Right cardiac atrium (tissue), 5 donors: ENCODE measurements around the gene EPHB1. TPM values are rescaled to one million over a fixed set of nuclear protein-coding genes. Genes with fewer than 3 reads are reported as not detected.
A peak's percentile ranks its signal among the peaks of the same experiment; 100 is the strongest.
"Not testable (repeated sequence)": the region's sequence is repeated elsewhere in the genome, so short reads cannot be mapped to it uniquely, and the experiment has no call there.

Experiments
- ATAC-seq, 2 donors: fragments of 200-7000 bp; cut with Tn5 transposase; one replicate each; pipeline versions ENCODE4 v1.8.0 to v1.9.1; 2020; ENCODE audit warnings: moderate library complexity in 2 of 2, mild to moderate bottlenecking in 1 of 2
- DNase-seq, 3 donors: peaks; one replicate each; pipeline ENCODE4 v3.0.0-alpha.2; 2020
- H3K27ac ChIP-seq: one replicate; pipeline ENCODE4 v1.5.1; 2013; ENCODE audit warnings: mild to moderate bottlenecking, low read length, control low read depth, moderate library complexity
- H3K27me3 ChIP-seq: one replicate; pipeline ENCODE4 v1.6.1; 2013; ENCODE audit not compliant: control insufficient read depth, insufficient read depth
- H3K4me1 ChIP-seq: one replicate; pipeline ENCODE4 v1.6.1; 2013; ENCODE audit warnings: low read length; ENCODE audit not compliant: control insufficient read depth, insufficient read depth
- H3K4me3 ChIP-seq: one replicate; pipeline ENCODE4 v1.5.1; 2013; ENCODE audit warnings: low read length, control low read depth
- H3K9me3 ChIP-seq: one replicate; pipeline ENCODE4 v1.6.1; 2013; ENCODE audit warnings: low read length; ENCODE audit not compliant: control insufficient read depth
- WGBS: extraction: QIAGEN DNeasy Blood & Tissue Kit; methylation state at CpG from one replicate; pipeline ENCODE4 v1.1.7; 2013; 5-methylcytosine and 5-hydroxymethylcytosine counted together
- intact Hi-C, 4 donors: fragments of 100-400 bp; cut with DNase I; formaldehyde crosslinking; loops; one replicate each; pipeline versions ENCODE4 v1.11.0 to v1.14.0; 2022 to 2023
- polyA plus RNA-seq: library from polyadenylated mRNA; stranded (reverse); fragments of 200-250 nt; gene quantifications from one replicate; pipeline ENCODE4 v1.2.3, GENCODE V29; 2013
- total RNA-seq, 4 donors: library from RNA; stranded (reverse); fragmentation: NEBNext Ultra II Directional; extraction: Animal tissue kit (Norgen Biotek cat#: 25700); gene quantifications; one replicate each; pipeline ENCODE4 v1.2.1, GENCODE V29; 2021
- donor health status: healthy with polysubstance abuse.
- donor health status: DM: no; HTN: yes; CAD: no.
- donor health status: DM: no; HTN: no; CAD: no.
- donor health status: DM: no; HTN: yes; CAD: no; lungs with severe emphysema.
- donor health status: DM: yes; HTN: yes; CAD: no.

EPHB1 gene
- total and polyA plus RNA-seq, 5 donors, result 0.23 to 1.6 (median 1.1) TPM

DNA sequence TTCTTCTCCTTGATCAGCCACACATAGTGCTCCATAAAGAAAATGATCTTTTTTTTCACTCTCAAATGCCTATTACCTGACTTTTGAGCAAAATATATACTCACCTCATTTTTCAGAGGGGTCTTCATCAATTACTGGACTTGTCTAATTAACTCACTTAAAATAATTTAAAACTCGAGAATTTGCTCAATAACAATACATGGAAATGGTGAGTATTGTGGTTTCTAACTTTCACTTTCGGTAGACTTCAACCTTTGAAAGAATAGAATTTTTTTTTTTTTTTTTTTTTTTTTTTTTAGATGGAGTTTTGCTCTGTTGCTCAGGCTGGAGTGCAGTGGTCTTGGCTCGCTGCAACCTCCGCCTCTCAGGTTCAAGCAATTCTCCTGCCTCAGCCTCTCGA, 17.7 kb upstream of the EPHB1 start:
- WGBS, result 76% methylated on average over 5 of the region's 5 CpGs
- Histone ChIP-seq H3K9me3 (no peaks in the 10 kb centered on the region), H3K4me3 (no peak overlapping the region), H3K4me1 (no peaks in the 10 kb centered on the region), H3K27me3 (no peaks in the 10 kb centered on the region), H3K27ac (no peak overlapping the region)
- no peak for DNase-seq
- no peak for ATAC-seq
- intact Hi-C loops, result no loop called here

DNA sequence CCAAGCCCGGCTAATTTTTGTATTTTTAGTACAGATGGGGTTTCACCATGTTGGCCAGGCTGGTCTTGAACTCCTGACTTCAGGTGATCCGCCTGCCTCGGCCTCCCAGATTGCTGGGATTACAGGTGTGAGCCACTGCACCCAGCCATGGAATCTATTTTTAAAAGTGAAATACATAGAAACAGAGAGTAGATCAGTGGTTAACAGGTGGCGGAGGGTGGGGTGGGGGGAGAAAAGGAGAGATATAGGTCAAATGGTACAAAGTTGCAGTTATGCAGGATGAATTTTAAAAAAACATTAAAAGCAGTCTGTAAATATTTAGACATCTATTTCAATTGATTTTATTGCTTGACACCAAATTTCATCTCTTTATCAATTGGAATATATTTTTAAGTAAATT, 6.8 kb upstream of the EPHB1 start:
- ATAC-seq, H3K4me3 ChIP-seq, intact Hi-C loops, H3K27ac ChIP-seq, H3K4me1 ChIP-seq, H3K9me3 ChIP-seq, H3K27me3 ChIP-seq, DNase-seq: not testable (repeated sequence)
- WGBS, result 91% methylated on average over 4 of the region's 4 CpGs

DNA sequence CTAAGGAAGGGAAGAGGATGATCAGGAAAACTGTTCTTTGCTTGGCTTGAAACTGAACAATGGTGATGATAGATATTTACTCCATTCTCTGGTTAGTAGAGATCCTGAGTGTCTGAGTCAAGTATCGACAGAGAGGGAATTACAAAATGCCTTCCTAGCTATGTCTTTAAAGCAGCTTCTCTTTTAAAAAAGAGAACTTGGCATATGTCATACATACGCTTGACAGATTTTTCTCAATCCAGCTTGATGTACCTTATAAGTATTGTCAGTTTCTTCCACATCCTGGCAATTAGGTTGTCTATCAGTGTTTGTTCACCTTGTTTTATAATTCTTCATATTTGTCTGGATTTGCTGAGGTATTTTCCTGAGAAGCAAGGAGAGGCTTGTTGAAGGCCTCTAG, 5.0 kb upstream of the EPHB1 start:
- no peak for ATAC-seq
- no peaks in the 10 kb centered on the region for H3K4me1 ChIP-seq
- H3K27me3 ChIP-seq, result no peaks in the 10 kb centered on the region
- no peak overlapping the region for H3K27ac ChIP-seq
- H3K4me3 ChIP-seq, result no peak overlapping the region
- no peak for DNase-seq
- 78% methylated on average over 2 of the region's 2 CpGs for WGBS
- no peaks in the 10 kb centered on the region for H3K9me3 ChIP-seq
- intact Hi-C loops, result loop anchor here in 2 of 4 donors (5.0 to 10.0 kb wide), 2 partner anchors 1105 to 1107 kb away; no protein-coding TSS in a partner anchor

DNA sequence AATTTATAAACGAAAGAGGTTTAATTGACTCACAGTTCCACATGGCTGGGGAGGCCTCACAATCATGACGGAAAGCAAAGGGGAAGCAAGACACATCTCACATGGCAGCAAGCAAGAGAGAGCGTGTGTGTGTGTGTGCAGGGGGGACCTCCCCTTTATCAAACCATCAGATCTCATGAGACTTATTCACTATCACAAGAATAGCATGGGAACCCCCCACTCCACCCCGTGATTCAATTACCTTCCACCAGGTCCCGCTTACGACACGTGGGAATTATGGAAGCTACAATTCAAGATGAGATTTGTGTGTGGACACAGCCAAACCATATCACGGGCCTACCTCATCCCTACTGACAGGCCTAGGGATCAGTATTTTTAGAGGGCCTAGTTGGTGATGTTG, 3.1 kb upstream of the EPHB1 start:
- ATAC-seq, result no peak
- H3K27ac ChIP-seq, result no peak overlapping the region
- WGBS, result 88% methylated on average over 8 of the region's 8 CpGs
- no peaks in the 10 kb centered on the region for H3K27me3 ChIP-seq
- intact Hi-C loops, result loop anchor here in 2 of 4 donors (5.0 to 10.0 kb wide), 2 partner anchors 1103 to 1105 kb away; no protein-coding TSS in a partner anchor
- no peak overlapping the region for H3K4me3 ChIP-seq
- no peaks in the 10 kb centered on the region for H3K9me3 ChIP-seq
- no peak for DNase-seq
- no peaks in the 10 kb centered on the region for H3K4me1 ChIP-seq

DNA sequence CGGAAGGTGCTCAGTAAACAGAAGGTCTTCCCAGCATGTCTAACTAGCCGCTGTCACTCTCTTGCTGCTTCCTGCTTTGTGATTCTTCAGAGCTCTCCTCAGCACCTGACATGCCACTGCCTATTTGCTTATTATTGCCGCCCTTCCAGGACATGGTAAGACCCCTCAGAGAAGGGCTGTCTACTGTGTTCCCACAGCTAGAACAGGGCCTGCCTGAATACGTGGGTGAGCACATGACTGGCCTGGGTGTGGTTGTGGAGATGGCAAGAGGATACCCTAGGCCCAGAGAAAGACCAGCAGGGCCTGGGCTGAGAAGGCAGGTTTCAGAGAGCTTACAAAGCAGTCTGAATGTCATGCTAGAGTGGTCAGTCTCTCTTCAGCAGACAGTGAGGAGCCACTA, 2.4 kb upstream of the EPHB1 start:
- intact Hi-C loops, result loop anchor here in 2 of 4 donors (5.0 to 10.0 kb wide), 2 partner anchors 1102 to 1105 kb away; no protein-coding TSS in a partner anchor
- no peaks in the 10 kb centered on the region for H3K27me3 ChIP-seq
- WGBS, result 82% methylated on average over 4 of the region's 4 CpGs
- H3K4me1 ChIP-seq, result no peaks in the 10 kb centered on the region
- no peak overlapping the region for H3K27ac ChIP-seq
- DNase-seq (no peak), ATAC-seq (no peak)
- H3K9me3 ChIP-seq, result no peaks in the 10 kb centered on the region
- H3K4me3 ChIP-seq, result no peak overlapping the region

DNA sequence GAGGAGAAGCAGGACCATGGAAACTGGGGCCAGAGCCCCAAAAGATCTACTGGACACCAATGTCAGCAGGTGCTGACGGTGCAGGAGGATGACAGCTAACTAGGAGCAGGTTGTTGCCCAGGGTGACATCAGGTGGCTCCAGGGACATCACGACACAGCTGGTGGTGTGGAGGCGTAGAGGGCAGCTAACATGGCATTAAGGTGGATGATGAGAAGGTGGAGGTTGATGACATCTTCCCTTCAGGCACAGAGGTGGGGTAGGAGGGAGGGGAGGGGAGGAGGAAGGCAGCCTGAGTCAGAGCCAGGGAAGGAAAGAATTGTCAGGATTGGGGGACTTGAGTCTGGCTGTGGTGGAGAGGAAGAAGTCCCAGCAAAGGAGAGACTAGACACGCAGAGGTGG, 1.5 kb upstream of the EPHB1 start:
- no peaks in the 10 kb centered on the region for H3K27me3 ChIP-seq
- no peak for ATAC-seq
- H3K4me1 ChIP-seq, result no peaks in the 10 kb centered on the region
- no peak for DNase-seq
- no peak overlapping the region for H3K27ac ChIP-seq
- H3K9me3 ChIP-seq, result no peaks in the 10 kb centered on the region
- intact Hi-C loops, result loop anchor here in 2 of 4 donors (5.0 to 10.0 kb wide), 2 partner anchors 1101 to 1104 kb away; no protein-coding TSS in a partner anchor
- H3K4me3 ChIP-seq, result no peak overlapping the region
- 84% methylated on average over 4 of the region's 4 CpGs for WGBS

DNA sequence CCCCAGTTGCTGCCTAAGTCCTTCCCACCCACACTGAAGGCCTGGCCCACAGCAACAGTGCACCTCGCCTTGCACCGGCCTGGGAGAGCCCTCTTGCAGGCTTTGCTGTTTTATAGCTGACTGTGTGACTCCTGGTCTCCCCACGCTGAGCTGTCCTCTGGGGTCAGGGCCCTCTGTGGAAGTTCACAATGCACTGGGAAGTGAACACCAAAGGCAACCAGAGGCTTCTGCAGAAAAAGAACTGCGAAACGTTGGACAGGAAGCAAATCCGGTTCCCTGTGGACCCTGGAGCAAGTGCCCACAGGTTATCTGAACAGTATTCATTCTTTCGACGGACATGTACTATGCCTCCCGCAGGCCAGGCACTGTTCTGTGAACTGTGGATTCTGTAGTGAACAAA, 737 bp upstream of the EPHB1 start:
- no peaks in the 10 kb centered on the region for H3K9me3 ChIP-seq
- H3K27ac ChIP-seq, result no peak overlapping the region
- ATAC-seq (no peak), DNase-seq (no peak)
- WGBS, result 56% methylated on average over 9 of the region's 9 CpGs
- intact Hi-C loops, result loop anchor here in 2 of 4 donors (5.0 to 10.0 kb wide), 2 partner anchors 1100 to 1103 kb away; no protein-coding TSS in a partner anchor
- H3K27me3 ChIP-seq, result no peaks in the 10 kb centered on the region
- H3K4me1 ChIP-seq, result no peaks in the 10 kb centered on the region
- H3K4me3 ChIP-seq, result no peak overlapping the region

DNA sequence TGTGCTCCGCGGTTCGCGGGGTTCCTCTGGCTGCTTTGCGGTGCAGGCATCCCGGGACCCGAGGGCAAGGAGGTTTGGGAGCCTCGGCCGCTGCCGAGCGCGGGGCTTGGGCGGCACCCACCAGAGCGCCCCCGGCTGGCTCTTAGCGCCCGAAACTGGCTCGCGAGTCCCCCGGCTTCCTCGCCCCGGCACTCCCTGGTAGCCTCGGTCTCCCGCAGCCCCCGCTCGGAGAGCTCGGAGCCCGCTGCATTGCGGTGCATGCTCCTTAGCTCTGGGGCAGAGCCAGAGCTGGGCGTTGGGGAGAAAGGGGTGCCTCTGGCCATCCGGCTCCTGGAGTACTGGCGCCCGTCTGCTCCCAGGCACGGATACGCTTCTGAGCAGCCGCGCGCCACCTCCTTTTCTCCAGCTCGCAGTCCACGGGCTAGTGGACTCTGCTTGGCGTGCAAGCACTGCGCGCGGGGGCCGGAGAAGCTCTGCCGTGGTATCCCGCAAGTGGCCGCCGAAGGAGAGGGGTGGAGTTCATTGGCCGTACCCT, 753 bp downstream of the EPHB1 start:
- WGBS, result 1% methylated on average over 50 of the region's 50 CpGs
- DNase-seq (peak in 1 of 3 donors; percentile 55), ATAC-seq (peak in 1 of 2 donors; percentile 21)
- peak overlapping the region; percentile 15 for H3K4me3 ChIP-seq
- H3K4me1 ChIP-seq, result no peaks in the 10 kb centered on the region
- H3K9me3 ChIP-seq, result no peaks in the 10 kb centered on the region
- intact Hi-C loops, result loop anchor here (5.0 to 10.0 kb wide), 3 partner anchors 706 to 1101 kb away; no protein-coding TSS in a partner anchor
- H3K27me3 ChIP-seq, result no peaks in the 10 kb centered on the region
- no peak overlapping the region for H3K27ac ChIP-seq

DNA sequence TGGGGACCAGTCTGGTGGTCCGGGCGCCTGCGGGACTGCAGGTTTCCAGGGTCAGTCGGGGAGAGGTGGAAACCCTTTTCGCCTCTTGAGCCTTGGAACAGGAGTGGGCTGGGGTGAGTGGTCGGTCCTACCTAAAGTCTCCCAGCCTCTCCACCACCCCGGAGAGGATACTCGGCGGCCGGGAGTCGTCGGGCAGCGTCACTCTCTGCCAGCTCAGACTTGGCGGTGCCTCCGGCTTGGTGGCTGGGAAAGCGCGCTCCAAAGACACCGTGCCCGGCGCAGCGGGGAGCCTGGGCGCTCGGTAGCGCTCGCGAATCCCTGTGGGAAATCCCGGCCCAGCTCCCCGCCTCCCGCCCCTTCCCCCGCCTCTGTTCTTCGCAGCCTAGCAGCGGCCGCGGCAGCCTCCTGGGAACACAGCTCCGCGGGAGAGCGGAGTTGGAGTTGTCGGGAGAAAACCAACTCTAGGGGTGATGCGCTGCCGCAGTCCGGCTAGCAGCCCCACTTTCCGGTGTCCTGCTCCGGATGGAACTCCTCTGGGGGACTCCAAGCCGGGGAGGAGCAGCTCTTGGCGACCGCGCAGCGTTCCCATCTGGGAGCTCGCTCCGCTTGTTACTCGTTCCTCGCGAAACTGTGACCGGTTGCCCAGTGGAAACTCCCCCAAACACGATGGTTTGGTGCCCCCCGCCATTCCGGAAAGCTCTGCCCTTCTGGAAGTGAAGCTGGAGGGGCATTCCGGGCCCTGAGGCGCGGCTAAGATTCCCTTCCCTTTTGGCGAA, 1.4 kb downstream of the EPHB1 start:
- under 1% methylated on average over 61 of the region's 61 CpGs for WGBS
- peak overlapping the region; percentile 15 for H3K4me3 ChIP-seq
- H3K4me1 ChIP-seq, result no peaks in the 10 kb centered on the region

DNA sequence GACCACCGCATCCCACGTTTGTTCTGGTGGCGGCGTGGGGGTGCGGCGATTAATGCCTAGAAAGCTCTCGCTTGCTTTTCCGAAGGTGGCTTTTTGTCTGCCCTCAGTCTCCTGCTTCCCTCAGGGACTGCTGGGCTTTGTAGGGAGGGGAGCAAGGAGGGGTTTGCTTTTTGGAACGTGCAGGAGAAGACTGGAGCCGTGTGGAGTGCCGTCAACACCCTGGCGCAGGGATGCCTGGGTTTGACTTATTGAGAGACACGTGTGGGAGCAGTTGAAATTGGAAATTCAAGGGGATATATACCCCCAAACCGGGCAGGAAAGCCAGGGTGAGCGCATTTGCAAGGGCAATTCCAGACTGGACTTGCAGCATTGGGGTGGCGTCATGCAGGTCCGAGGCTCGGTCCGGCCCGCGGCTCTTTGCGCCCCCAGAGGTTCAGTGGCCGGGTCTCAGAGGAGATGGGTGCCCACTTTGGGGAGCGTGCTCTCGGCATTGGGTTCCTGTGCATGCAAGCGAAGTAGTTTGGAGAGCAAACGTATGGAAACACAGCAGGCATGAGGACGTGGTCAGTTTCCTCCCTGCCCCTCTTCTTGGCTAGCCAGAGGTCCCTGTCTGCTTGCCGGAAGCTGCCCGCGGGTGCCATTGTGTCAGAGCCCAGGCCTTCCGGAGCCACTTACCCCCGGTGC, 2.1 kb downstream of the EPHB1 start:
- peak overlapping the region; percentile 15 for H3K4me3 ChIP-seq
- H3K27me3 ChIP-seq, result no peaks in the 10 kb centered on the region
- H3K9me3 ChIP-seq, result no peaks in the 10 kb centered on the region
- whole genome bisulfite sequencing, result 3% methylated on average over 33 of the region's 33 CpGs
- no peak for ATAC-seq
- DNase-seq, result no peak
- intact Hi-C loops, result loop anchor here (5.0 to 10.0 kb wide), 3 partner anchors 705 to 1100 kb away; no protein-coding TSS in a partner anchor
- no peaks in the 10 kb centered on the region for H3K4me1 ChIP-seq
- no peak overlapping the region for H3K27ac ChIP-seq

More for the DNA sequence above, 1.4 kb downstream of the EPHB1 start:
- Histone ChIP-seq H3K27me3 (no peaks in the 10 kb centered on the region), H3K27ac (no peak overlapping the region), H3K9me3 (no peaks in the 10 kb centered on the region)
- intact Hi-C loops, result loop anchor here (5.0 to 10.0 kb wide), 3 partner anchors 706 to 1101 kb away; no protein-coding TSS in a partner anchor
- DNase-seq, result peak in 1 of 3 donors; percentile 22
- no peak for ATAC-seq
